HG02885 (cell line): Measurements from ENCODE around the gene CAV1.

Experiments
- ATAC-seq: cut with Tn5 transposase; IDR thresholded peaks from one replicate; pipeline ENCODE4 v1.9.1; 2021; ENCODE audit warnings: mild to moderate bottlenecking; ENCODE audit not compliant: unreplicated experiment, poor library complexity

The CAV1 gene

DNA sequence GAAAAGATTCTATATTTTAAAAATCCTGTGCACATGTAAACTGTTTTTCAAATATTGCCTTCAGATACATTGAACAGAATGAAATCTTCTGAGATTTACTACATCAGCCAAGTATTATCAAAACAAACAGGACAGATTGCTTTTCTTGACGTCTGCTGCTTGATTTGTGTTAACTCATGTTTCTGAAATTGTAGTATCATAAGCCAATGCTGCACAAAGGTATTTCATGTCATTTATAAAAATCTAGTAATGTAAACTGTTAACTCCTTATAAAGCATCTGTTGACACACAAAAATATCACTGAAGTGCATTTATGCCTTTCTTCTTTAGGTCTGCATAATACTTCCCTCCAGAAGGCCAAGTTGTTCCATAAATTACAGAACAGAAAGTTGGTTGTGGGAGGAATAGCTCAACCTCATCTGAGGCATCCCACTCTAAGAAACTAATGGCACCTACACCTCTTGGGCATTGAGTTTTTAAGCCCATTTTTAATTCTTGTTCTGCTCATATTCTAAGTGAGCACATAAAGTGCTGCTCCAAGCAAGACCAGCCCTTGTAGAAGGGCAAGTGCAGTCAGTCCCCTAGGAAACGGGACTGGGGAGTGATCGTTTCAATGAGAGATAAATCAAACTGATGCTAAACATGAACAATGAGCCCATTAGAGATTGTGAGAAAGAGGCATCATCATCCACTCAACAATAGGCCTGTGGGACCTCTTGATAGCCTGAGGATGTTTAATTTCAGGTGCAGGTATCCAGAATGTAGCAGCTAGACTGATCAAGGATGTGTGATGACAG is 28.5 kb downstream of the CAV1 start:
- no peak for ATAC-seq

DNA sequence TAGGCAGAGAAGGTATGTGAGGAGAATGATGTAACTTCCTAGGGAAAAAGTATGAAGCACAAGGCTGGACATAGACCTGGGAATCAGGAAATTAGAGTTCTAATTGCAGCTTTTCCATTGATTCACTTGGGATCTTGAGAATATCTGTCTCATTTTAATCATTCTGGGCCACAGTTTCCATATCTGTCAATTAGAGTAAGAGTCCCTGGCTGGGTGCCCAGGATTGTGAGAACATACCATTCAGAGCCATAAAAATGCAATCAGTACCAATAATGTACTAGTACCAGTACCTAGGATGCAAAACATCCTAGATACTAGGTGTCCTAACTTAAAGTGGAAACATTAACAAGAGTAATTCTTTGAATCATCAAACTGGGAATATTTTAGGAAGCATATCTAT is 29.6 kb downstream of the CAV1 start:
- no peak for ATAC-seq

DNA sequence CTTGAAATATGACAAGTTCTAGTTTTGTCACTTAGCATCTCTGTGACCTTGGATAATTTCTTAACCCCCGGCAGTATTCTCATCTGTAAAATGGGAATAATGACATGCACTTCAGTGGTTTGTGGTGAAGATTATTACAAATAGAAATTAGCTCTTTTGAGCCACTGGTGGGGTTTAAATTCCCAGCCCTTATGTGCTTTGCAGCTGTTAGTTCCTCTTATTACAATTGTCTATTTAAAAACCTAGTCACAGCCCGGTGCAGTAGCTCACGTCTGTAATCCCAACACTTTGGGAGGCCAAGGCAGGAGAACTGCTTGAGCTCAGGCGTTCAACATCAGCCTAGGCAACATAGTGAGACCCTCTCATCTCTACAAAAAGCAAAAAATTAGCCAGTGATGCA is 30.1 kb downstream of the CAV1 start:
- no peak for ATAC-seq

DNA sequence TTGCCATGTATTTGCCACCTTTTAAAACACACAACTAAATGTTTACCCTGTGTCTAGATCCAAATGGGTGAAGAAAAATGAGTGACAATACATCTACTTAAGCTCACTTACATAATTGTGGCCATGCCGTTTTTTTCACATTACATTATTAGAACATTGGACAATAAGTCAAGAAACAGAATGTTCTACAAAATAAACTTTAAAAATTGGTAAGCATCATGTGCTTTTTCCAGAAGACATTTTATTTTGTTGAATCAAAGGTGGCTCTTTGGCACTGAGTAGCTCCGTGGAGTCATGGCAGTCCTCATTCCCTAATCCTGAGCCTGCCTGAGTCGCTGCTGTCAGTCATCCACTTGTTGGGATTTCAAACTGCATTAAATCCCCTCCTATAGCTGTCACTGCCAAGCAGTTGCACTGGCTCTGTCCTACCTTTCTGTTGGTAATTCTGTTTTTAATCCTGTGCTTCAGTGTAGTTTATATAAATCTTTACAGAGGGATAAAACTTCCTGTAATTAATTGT is 32.3 kb downstream of the CAV1 start:
- ATAC-seq, result no peak

DNA sequence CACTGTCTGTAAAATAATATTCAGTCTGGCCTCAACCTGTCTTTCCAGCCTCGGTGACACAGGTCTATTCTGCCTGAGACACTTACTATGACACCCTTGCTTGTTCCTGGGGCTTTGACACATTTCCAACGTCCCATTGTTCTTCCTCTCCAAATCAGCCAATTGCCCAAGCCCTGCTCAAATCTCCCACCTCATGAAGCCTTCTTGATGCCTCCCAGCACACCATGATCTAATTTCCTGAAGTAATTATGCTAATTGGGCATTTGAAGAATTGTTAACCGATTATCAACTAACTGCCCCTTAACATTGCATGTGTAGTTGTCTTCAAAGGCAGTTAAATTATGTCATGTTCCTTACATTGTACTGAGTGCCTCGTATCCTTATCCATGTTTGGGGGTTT is 33.1 kb downstream of the CAV1 start:
- ATAC-seq, result no peak

DNA sequence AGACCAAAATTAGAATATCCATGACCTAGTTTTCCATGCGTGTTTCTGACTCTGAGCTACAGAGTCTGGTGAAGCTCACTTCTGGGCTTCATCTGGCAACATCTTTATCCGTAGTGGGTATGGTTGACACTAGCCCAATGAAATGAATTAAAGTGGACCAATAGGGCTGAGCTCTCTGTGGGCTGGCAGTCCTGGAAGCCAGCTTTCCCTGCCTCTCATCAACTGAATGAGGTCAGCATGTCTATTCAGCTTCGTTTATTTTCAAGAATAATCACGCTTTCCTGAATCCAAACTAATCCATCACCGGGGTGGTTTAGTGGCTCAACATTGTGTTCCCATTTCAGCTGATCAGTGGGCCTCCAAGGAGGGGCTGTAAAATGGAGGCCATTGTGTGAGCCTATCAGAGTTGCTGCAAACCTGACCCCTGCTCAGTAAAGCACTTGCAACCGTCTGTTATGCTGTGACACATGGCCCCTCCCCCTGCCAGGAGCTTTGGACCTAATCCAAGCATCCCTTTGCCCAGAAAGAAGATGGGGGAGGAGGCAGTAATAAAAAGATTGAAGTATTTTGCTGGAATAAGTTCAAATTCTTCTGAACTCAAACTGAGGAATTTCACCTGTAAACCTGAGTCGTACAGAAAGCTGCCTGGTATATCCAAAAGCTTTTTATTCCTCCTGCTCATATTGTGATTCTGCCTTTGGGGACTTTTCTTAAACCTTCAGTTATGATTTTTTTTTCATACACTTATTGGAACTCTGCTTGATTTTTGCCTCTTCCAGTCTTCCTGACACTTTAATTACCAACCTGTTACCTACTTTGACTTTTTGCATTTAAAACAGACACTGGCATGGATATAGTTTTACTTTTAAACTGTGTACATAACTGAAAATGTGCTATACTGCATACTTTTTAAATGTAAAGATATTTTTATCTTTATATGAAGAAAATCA is 35.5 kb downstream of the CAV1 start:
- no peak for ATAC-seq

DNA sequence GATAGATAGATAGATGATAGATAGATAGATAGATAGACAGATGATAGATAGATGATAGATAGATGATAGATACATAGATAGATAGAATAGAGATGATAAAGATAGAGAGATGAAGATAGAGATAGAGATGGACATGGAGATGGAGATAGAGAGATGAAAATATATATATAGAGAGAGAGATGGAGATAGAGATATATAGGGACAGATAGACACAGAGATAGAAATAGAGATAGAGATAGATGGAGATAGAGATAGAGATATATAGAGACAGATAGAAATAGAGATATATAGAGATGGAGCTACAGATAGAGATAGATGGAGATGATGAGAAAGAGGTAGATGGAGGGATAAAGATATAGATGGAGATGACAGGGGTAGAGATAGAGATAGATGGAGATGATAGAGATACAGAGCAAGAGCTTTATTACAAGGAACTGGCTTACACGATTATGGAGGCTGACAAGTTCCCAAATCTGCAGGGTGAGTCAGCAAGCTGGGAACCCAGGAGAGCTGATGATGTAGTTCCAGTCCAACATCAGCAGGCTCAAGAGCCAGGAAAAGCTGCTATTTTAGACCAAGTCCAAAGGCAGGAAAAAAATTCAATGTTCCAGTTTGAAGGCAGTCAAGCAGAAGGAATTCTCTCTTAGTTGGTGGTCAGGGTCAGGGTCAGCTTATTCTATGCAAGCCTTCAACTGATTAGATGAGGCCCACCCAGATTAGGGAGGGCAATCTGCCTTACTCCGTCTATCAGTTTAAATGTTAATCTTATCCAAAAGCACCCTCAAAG is 37.1 kb downstream of the CAV1 start:
- ATAC-seq, result no peak

DNA sequence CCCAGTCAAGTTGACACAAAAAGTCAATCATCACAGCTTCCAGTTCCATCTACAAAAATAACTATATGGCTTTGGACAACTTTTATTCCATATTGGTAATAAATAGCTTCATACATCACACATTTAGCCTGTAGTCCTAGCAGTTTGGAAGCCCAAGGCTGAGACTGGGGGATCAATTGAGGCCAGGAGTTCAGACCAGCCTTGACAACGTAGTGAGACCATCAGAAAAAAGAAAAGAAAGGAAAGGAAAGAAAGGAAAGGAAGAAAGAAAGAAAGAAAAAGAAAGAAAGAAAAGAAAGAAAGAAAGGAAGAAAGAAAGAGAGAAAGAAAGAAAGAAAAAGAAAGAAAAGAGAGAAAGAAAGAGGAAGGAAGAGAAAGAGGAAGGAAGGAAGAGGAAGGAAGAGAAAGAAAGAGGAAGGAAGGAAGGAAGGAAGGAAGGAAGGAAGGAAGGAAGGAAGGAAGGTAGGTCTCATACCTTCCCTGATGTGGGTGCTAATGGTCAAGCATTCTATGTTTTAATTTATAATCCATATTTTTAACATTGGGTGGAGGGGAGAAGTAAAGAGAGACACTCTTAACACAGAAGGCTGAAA is 37.8 kb downstream of the CAV1 start:
- no peak for ATAC-seq

DNA sequence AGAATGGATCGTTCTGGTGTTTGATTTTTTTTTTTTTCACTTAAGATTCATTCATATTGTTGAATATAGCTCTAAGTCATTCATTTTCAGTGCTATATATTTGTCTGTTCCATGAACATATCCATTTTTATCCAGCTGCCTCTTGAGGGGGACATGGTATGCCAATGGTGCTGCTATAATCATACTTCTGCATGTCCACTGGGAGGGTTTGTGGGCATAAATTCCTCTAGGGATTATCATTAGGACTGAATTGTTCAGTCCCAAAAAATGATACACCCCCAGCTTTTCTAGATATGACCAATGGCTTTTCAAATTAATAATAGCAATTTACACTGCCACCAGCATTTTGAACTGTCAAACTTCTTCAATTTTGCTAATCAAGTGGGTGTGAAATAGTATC is 41.1 kb downstream of the CAV1 start:
- ATAC-seq, result no peak

DNA sequence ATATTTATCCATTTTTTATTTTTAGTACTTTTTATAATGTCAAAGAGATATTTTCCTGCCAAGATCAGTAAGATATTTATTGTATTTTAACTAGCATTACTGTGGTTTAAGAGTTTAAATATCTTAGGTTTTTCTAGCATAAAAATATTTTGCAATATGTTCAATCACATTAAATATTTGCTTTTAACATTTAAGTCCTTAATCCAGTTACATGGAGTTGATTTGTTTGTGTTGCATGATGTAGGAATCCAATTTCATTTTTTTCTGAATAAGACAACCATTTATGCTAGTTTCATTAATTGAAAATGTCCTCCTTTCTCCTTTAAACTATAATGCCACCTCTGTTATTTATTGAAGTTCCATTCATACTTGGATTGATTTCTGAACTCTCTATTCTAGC is 41.8 kb downstream of the CAV1 start:
- no peak for ATAC-seq

DNA sequence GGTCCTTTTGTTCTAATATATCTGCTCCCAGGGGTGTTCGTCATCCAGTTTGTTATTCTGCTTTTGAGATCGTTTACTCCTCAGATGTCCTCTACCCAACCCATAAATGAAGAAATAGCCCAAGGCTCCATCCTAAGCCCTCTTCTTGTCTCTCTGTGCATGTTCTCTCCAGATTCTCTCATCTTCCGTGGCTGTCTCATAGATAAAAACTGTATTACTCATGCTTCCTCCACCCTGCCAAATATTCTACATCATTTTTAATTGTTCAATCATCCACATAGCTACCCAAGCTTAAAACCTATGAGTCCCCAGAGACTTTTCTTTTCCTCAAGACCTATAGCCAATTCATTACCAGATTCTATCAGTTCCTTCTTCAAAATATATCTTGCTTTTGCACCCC is 44.9 kb downstream of the CAV1 start:
- no peak for ATAC-seq

DNA sequence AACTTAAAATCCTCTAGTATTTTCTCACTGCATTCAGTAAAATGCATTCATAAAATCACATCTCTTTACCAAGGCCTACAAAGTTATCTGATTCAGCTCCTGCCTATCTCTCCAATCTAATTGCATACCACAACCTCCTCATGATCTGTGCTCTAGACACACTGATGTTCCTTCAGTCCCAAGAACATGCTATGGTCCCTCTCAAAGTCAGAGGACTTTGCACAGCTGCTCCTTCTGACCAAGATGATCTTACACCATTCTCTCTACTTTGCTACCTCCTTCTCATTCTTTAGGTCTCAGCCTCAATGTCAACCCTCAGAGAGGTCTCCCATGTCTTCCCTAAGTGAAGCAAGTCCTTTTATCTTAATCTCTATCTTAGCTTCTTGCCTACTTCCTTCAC is 45.5 kb downstream of the CAV1 start:
- no peak for ATAC-seq

DNA sequence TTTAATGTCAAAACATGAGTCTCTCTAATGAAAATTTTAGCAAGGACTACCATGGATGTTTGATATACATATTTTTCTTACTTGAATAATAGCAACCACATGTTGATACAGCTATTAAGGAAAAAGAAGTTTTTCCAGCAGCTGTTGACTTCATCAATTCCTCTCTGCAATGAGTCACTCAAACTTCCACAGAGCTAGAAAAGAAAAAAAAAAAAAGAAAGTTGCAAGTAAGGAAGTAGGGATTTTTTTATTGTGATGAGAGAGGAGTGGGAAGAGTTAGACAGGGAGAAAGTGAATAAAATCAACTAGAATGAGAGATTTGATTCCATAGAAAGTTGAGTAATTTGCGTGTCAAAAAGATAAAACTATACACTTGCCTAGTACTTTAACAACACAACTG is 46.2 kb downstream of the CAV1 start:
- ATAC-seq, result no peak

DNA sequence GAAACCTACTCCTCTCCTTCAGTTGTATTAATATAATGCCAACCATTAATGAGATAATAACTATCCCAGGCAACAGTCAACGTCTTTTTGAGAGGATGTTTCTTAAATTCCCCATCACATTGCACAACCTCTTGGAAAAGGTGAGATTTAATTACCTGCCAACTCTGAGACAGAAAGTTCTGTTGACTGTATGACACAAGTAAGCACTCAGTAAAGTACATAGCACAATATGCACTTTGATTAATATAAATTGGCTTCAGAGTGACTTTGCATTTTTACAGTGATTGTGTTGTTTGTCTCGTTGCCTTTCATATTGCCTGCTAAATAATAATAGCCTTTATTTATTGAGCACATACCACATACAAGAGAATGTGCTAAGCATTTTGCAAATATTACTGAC is 46.7 kb downstream of the CAV1 start:
- ATAC-seq, result no peak

DNA sequence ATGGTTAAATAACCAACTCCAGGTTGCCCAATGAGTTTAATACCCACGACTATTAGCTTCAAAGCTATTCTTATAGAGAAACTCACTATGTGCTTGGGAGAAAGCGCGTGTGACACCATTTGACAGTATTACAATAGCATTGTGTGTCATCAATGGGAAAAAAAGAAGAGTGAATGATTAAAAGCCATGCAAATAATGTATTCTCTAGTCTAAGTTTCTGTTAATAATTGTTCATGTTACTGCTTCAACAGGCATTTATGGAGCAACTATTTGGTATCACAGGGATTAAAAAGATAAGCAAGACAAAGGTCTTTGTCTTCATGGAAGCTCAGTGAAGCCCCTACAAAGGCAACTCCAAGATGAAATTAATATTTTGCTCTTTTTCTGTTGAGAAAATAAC is 47.2 kb downstream of the CAV1 start:
- no peak for ATAC-seq

DNA sequence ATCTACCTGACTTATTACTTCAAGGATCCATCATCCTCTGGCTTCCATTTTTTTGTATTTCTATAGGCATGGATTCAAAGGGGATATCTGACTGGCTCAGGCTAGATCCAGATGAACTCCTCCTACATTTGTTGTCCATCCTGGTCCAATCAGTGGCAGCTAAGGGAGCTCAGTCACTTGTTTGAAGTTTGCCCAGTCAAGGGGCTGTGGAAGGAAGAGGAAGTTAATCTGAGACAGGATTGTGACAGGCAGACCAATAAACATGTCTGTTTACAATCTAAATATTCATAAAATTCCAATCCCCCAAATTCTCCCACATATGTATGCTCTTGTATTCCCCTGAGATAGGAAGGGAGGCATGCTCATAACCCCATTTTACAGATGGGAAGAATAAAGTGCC is 48.7 kb downstream of the CAV1 start:
- no peak for ATAC-seq

DNA sequence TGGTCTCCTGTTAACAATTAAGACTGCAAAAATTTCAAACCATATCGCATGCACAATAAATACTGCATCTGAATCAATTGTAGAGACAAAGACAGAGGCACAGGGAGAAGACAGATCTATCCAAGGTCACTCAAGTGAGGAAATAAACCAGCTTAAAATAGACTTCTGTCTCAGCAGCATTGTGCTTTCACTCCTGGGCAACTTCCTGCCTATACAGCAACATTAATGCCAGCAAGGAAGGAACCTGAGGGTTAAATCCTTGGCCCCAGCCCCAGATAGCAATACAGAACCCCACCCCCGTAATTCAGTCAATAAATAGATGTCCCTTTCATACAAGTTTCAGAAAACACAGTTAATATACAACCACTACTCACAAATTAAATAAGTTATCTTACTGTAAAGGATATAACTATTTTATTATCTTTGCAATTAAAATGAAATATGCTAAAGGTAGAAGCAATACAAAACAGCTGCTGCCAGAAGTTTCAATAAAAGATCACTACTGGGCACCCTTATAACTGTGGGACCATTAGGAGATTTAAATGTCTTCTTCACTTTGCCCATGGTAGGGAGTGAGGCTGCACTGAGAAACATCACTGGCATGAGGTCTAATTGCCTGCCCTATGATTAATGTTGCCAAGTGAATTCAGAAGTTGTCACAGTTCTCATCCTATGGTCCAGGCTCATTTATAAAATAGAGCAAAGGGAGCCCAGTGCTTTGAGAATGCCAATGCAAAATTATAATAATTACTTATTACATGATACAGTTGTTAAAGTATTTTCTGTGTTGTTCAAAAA is 49.4 kb downstream of the CAV1 start:
- ATAC-seq, result no peak

DNA sequence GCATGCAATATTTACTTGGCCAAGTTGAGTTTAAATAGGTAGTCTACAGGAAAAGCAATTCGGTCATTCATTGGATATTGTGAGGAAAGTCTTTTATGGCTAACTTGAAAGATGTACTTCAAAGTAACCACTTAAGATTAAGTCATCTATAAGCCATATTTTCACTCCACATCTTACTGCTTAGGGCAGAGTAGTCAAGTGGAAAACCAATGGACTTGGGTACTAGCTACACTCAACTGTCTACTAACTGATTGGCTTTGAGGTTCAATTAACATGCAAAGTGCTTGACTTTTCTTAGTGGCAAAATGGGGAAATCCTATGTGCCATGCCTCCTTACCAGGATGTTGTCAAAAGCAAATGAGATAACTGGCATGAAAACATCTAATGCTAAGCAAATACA is 51.0 kb downstream of the CAV1 start:
- ATAC-seq, result no peak
